HL-60 (cell line): ENCODE results near the gene ZFHX2.

Experiments
- DNase-seq, 2 experiments: peaks; one replicate each; pipeline ENCODE4 v3.0.0-alpha.2; 2010 to 2020; ENCODE audit warnings: low read depth in 1 of 2, low spot score in 1 of 2
- H3K27ac ChIP-seq: fragments of 250-450 bp; sonication (Bioruptor Pico); replicated peaks from 2 replicates; pipeline ENCODE4 v1.5.1; 2020; ENCODE audit warnings: mild to moderate bottlenecking, moderate library complexity
- H3K27me3 ChIP-seq: fragments of 250-450 bp; sonication (Bioruptor Pico); 2 replicates; pipeline ENCODE4 v1.5.1; 2021; ENCODE audit warnings: mild to moderate bottlenecking, moderate library complexity; ENCODE audit not compliant: insufficient read depth, poor library complexity, severe bottlenecking
- H3K4me3 ChIP-seq: replicated peaks from 2 replicates; pipeline ENCODE4 v1.5.1; 2011; ENCODE audit warnings: mild to moderate bottlenecking, control low read depth, low read length; ENCODE audit not compliant: insufficient read depth
- CTCF ChIP-seq: IDR thresholded peaks from one replicate; pipeline ENCODE4 v1.5.1; 2011; ENCODE audit warnings: low read length, control low read depth, inconsistent platforms; ENCODE audit not compliant: insufficient read depth
- GABPA ChIP-seq: IDR thresholded peaks from 2 replicates; pipeline ENCODE4 v1.6.1; 2012; ENCODE audit warnings: low read depth
- POLR2AphosphoS5 ChIP-seq: IDR thresholded peaks from 2 replicates; pipeline ENCODE4 v1.6.1; 2012; ENCODE audit warnings: low read depth
- REST ChIP-seq: IDR thresholded peaks from 2 replicates; pipeline ENCODE4 v1.6.1; 2012; ENCODE audit warnings: low read depth; ENCODE audit not compliant: insufficient replicate concordance
- SPI1 ChIP-seq: IDR thresholded peaks from 2 replicates; pipeline ENCODE4 v1.6.1; 2012; ENCODE audit warnings: low read depth, mild to moderate bottlenecking, borderline replicate concordance

The ZFHX2 gene

GRCh38 chr14:23564181-23564812 is 12.7 kb upstream of the ZFHX2 start:
- no peak for DNase-seq
- Histone ChIP-seq H3K27me3 (no peaks in the 10 kb centered on the region), H3K4me3 (no peak overlapping the region), H3K27ac (no peak overlapping the region)
- TF ChIP-seq SPI1 (no peak), POLR2AphosphoS5 (0 out of 2 replicates have a peak, but pooled peaks have one; percentile 51)

GRCh38 chr14:23563473-23564180 is 12.1 kb upstream of the ZFHX2 start:
- DNase-seq = no peak
- no peak overlapping the region for H3K4me3 ChIP-seq
- no peak overlapping the region for H3K27ac ChIP-seq
- no peaks in the 10 kb centered on the region for H3K27me3 ChIP-seq
- no peak for TF ChIP-seq CTCF
- no peak for TF ChIP-seq REST
- TF ChIP-seq GABPA = no peak
- TF ChIP-seq SPI1 = no peak
- no peak for TF ChIP-seq POLR2AphosphoS5

- DNase-seq = peak in 1 of 2 experiments; percentile 61
- Histone ChIP-seq H3K4me3 (no peak overlapping the region), H3K27me3 (no peaks in the 10 kb centered on the region), H3K27ac (no peak overlapping the region)
- TF ChIP-seq SPI1 (no peak), GABPA (no peak), REST (no peak), POLR2AphosphoS5 (peak; percentile 19; the same call in 1 of the 2 replicates), CTCF (peak; percentile 93)
Measured at GRCh38 chr14:23562822-23563472, 11.4 kb upstream of the ZFHX2 start.
